Suppressor macrophage treated with lipopolysaccharide for 1 hour (primary cell): ENCODE results near the gene AADACL3.

ENCODE experiments used
- DNase-seq, 3 donors: peaks; one replicate each; pipeline ENCODE4 v3.0.0-alpha.2; 2020 to 2022

Gene AADACL3

DNA sequence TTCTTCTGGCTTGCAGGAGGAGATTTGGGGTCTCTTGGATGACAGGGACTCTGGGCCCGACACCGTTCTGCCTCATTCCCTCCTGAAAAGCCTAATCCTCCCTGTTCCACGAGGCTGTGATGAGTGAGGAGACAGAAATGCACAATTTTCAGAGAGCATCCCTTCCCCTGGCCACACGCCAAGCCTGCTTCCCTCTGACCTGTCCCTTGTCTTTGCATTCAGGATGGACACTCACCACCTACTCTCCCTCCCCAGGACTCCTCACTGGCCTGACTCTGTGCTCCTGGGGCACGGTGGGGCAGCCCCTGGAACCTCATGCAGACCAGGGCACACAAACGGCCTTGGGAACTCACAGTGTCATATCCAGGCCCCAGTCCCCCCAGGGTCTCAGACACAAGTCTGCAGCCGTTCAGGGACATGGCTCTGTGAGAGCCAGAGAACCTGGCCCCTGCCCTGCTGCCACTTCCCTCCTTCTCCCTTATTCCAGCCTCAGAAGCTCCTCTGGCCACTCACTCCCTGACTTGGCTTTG, 54.1 kb downstream of the AADACL3 start:
- DNase-seq = no peak

DNA sequence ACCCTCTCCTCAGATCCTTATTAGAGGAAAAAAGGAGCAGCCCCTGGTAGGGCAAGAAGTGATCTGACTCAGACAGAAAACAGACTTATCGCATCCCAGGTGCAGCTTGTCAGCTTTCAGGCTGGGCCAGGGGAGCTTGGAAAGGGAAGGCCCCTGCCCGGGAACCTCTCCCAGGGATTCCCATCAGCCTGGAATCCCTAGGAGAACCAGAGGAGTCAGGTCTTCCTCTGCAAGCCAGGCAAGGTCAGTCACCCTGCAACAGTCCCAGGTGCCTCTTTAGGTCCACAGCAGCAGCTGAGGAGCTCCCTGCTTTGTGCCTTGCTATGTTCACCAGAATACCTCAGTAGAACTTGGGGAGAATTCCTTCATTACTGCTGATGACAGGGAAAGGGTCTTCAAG, 54.7 kb downstream of the AADACL3 start:
- no peak for DNase-seq

DNA sequence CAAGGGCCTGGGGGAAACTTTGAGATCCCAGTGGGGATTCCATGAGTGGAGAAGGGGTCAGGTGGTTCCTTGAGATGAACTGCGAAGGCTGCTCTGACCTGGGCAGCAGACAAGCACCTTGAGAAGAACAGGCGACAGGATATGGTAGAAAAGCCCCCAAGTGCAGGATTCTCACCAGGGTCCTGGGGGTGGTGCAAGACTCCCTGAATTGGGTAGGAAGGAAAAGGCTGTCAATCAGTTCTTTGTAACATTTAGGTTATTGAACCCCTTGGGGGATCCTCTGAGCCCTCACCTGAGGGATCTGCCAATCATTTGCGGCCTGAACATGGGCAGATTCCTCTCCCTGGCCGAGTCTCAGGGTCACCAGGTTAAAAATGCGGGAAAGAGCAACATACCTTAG, 55.3 kb downstream of the AADACL3 start:
- no peak for DNase-seq

GRCh38 chr1:12772520-12772919, 56.6 kb downstream of the AADACL3 start:
- no peak for DNase-seq

GRCh38 chr1:12773438-12773837, 57.5 kb downstream of the AADACL3 start, which contains the start of gene PRAMEF12:
Gene PRAMEF12 (plus strand): TSS chr1:12773738. CDS start chr1:12774868, 1,130 bp downstream.
- DNase-seq = no peak

DNA sequence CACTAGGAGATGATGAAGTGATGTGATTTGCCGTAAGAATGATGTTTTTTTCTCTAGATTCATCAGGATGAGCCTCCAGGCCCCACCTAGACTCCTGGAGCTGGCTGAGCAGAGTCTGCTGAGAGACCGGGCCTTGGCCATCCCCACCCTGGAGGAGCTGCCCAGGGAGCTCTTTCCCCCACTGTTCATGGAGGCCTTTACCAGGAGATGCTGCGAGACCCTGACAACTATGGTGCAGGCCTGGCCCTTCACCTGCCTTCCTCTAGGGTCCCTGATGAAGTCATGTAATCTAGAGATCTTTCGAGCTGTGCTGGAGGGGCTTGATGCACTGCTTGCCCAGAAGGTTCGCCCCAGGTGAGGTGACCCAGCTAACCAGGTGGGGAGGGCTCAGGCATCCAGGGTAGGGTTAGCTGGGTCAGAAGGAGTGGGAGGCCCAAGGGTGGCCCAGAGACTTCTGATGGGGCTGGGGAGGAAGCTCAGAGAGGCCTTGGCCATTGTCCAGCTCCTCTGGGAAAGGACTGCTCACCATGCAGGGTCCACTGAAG, 59.0 kb downstream of the AADACL3 start:
- no peak for DNase-seq

DNA sequence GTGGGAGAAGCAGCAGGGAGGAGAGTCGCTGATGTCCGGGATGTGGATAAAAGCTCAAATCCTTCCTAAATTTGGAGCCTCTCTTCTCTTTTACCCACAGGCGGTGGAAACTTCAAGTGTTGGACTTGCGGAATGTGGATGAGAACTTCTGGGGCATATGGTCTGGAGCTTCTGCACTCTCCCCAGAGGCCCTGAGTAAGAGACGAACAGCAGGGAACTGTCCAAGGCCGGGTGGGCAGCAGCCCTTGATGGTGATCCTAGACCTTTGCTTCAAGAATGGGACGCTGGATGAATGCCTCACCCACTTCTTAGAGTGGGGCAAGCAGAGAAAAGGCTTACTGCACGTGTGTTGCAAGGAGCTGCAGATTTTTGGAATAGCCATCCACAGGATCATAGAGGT, 59.5 kb downstream of the AADACL3 start:
- no peak for DNase-seq

DNA sequence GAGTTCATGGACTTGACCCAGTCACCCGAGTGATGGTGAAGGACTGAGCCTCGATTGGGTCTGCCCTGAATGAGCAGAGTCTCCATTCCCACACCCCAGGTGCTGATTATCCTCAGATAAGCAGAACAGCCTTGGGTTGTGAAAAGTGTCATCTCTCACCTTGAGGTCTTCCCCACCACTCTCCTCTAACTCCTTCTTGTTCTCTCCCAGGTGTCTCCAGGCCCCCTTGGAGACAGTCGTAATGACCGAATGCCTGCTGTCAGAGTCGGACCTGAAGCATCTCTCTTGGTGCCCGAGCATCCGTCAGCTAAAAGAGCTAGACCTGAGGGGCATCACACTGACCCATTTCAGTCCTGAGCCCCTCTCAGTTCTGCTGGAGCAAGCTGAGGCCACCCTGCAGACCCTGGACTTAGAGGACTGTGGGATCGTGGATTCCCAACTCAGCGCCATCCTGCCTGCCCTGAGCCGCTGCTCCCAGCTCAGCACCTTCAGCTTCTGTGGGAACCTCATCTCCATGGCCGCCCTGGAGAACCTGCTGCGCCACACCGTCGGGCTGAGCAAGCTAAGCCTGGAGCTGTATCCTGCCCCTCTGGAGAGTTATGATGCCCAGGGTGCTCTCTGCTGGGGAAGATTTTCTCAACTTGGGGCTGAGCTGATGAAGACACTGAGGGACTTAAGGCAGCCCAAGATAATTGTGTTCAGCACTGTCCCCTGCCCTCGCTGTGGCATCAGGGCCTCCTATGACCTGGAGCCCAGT, 61.1 kb downstream of the AADACL3 start:
- no peak for DNase-seq
